Activated CD8-positive, alpha-beta memory T cell treated with anti-CD3 and anti-CD28 coated beads, Interleukin-2, amount 50 U/mL, for 1 hour (primary cell): ENCODE data around the gene RGS6.
"Not testable (repeated sequence)": the region's sequence is repeated elsewhere in the genome, so short reads cannot be mapped to it uniquely, and the experiment has no call there.

Source experiments
- DNase-seq: peaks from one replicate; pipeline ENCODE4 v3.0.0-alpha.2; 2020; ENCODE audit errors: extremely low read depth

The RGS6 gene

DNA sequence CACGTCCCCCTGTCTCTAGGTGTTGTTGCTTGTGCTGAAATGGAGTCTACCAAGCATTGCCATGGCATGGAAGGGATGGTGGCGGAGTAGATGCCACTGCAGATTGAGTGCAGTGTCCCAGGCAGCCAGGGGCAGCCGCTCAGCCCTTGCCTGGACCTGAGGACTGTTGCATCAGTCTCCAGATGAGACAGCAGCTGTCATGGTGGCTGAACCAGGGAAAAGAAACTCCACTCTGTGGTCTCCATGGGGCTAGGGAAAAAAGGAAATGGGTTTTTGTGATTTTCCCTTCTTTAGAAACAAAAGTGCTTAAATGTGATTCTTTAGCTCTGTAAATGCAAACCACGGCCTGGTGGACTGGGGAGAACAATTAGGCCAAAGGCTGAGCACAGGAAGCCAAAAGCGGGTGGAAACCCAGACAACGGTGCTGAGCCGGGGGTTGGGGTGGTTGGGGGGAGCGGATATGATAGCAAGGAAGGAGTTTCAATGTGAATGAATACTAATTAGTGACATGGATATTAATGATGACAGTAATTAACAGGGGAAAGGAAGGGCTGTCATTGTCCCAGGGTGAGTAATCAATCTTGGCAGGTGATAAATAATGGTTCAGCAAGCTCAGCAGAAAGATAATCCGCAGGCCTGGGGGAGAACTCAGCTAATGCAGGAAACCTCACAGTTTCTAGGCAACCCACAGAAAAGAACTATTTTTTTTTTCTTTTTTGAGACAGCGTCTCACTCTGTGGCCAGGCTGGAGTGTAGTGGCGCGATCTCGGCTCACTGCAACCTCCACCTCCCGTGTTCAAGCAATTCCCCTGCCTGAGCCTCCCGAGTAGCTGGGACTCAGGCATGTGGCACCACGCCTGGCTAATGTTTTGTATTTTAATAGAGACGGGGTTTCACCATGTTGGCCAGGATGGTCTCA is 519.1 kb downstream of the RGS6 start:
- DNase-seq = no peak

GRCh38 chr14:72452774-72453173 is 520.5 kb downstream of the RGS6 start:
- no peak for DNase-seq

GRCh38 chr14:72454388-72455160 is 522.3 kb downstream of the RGS6 start:
- DNase-seq = no peak

DNA sequence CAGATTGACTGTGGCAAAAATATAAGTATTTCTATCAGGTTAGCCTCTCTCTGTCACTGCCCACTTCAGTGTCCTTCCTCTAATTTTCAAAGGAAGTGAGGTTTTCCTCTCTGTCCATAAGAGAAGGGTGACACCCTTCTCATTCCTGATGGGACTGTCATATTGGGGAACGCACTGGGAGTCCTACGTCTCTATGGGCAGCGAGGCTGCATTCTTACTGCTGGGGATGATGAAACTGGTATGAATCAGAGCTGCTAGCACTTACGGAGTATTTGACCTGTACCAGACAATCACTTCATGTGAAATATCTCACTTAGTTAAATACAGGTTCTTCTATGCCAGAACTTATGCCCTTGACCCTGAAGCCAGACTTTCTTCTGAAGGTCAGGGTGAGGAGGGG is 525.4 kb downstream of the RGS6 start:
- DNase-seq = no peak

- no peak for DNase-seq
These were observed 529.8 kb downstream of the RGS6 start for GRCh38 chr14:72462056-72462455.

GRCh38 chr14:72463291-72463866 is 531.1 kb downstream of the RGS6 start:
- DNase-seq = no peak

DNA sequence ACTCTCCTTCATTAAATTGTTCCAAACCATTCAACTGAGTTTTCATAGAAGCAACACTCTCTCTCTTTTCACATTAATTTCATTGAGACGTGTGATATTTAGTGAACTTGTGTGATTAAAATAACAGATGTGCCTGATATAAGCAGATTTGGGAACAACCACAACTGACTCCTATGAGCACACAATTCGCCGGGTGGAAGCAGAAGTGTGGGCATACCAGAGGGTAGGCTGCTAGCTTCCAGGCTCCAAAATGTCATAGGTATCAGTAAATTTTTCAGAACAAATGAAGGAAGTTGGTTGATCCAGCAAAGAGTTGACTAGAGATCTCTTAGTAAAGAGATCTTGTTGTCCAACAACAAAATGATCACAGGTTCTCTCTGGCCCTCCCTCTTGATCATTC is 532.0 kb downstream of the RGS6 start:
- no peak for DNase-seq

GRCh38 chr14:72466325-72466724 is 534.1 kb downstream of the RGS6 start:
- DNase-seq = no peak

DNA sequence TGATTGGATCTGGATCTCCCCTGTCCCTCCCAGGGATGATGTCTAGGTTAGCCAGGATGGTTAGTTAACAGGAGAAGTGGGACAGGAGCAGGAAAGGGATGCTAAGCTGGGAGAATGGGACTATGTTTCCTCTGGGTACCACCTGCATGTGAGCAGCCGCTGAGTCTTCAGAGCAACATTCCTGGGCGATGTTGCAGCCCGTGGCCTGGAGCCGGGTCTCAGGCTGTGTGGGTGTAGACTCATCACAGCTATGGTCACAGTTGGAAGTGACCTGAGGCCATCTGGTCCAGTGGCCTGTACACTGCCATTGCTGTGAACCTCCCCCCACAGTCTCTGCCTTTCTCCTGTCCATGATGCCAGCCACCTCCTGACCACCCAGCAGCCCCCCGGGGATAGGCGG is 539.1 kb downstream of the RGS6 start:
- no peak for DNase-seq

DNA sequence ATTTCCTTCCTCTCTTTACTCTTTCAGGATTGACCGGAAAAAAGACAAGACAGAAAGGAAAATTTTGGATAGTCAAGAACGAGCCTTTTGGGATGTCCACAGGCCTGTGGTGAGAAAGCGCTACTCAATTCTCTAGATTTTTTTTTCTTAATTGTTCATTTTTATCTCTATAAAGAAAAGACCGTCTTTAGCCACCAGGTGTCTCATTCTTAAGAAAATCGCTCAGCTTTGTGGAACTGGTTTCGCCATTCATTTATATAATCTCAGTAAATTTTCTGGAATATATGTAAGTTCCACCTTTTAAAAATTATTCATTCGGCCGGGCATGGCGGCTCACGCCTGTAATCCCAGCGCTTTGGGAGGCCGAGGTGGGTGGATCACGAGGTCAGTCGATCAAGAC is 540.6 kb downstream of the RGS6 start:
- no peak for DNase-seq

GRCh38 chr14:72476657-72477499 is 544.6 kb downstream of the RGS6 start:
- peak; percentile 10 for DNase-seq

- not testable (repeated sequence) for DNase-seq
These were observed 545.3 kb downstream of the RGS6 start for GRCh38 chr14:72477578-72477977.

- no peak for DNase-seq
These were observed 546.3 kb downstream of the RGS6 start for GRCh38 chr14:72478471-72478893.

- no peak for DNase-seq
These were observed 547.3 kb downstream of the RGS6 start for GRCh38 chr14:72479461-72479931.

DNA sequence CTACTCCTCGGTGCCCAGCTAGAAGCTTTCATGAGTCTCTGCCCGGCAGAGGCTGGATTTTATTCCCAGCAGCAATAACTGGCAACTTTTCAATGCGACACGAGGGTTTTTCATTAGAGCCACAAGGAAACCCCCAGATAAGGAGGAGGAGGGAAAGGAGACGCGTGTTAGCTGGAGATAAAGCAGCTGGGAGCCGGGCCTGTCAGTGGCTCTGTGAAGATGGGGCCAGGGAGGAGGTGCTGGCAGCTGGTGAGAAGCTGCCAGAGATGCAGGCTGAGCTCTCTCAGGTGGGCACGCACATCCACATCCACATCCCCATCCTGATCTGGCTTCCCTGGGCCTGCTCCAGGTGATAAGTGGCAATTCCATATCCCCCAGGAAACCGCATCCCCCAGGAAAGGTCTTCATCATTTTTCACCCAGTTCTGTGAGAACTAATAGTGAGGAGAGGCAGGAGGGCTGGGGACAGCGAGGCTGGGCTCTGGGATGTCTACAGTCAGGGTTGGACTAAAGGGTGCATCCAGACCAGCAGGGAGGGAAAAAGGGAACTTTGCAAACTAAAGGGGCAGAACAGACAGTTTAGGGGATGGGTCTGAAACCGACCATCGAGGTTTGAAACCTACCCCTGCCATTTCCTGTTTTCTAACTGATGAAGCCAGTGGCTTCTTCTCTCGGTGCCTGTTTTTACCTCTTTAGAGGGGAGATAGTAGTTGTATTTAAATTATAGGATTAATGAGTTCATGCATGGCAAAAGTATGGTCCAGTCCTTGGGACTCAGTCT is 548.4 kb downstream of the RGS6 start:
- DNase-seq = no peak

DNA sequence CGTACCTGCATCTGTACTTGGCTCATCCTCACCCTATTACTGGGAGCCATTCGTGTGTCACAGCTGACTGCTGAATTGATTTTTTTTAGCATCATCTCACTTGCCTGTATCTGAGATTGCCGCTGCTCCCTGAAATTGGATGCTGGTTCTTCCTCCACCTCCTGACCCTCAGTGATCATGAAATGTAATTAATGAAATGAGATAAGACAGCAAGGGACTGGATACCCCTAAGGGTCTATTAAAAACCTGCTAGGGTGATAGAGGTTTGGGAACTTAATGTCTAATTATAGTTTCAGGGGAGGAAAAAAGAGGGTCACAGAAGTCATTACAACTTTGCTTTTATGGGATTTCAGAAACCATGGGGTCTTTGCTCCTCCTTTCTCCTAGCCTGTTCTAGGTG is 551.1 kb downstream of the RGS6 start:
- no peak for DNase-seq

- DNase-seq = no peak
These were observed 553.5 kb downstream of the RGS6 start for GRCh38 chr14:72485695-72486094.

DNA sequence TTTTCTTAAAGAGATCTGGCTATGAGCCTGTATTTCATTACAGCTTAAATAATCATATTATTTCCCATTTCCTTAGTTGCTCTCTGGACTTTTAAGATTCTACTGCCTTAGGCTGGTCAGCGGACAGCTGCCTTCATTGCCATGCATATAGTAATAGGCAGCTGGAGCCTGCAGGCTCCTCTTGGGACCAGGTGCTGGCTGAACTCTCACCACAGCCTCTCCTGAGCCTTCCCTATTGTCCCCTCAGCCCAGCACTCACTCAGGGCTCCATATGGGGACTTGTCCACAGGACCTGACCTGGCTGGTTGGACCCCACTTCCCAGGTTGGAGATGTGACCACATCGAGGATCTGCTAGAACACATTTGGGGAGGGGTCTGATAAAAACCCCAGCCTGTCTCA is 556.3 kb downstream of the RGS6 start:
- no peak for DNase-seq

GRCh38 chr14:72492196-72492595 is 560.0 kb downstream of the RGS6 start:
- no peak for DNase-seq

DNA sequence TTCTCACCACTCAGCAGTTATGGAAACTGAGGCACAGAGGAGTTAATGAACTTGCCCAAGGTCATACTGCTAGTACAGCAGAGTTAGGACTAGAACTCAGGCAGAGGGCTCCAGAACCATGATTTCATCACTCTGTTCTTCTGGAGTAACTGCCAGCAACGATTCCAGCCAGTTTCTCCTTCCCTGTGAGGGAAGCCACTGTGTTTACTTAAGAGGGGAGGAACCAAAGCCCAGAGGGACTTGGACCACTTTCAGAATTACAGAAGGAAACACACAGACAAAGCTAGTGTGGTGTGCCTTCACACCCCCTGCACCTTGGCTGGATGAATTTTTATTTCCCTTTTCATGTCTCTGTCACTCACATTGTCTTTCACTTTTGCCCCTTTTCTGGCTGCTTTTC is 563.4 kb downstream of the RGS6 start:
- DNase-seq = no peak

DNA sequence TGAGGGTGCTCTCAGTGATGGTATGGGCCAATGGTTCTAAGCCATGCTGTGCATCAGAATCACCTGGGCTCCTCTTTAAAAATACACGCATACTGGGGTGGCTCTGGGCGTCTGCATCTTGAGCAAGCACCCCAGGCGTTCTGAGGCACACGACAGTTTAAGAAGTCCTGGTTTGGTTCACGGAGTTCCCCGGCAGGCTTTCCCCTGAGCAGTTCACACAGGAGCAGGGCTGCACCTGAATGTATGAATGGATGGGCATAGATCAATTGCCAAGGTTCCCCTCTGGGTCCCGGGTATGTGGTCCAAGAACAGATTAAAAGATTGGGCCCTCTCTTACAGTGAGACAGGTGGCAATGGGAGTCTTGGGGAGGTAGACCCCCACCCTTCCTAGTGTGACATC is 566.4 kb downstream of the RGS6 start:
- DNase-seq = no peak
